Measurements from ENCODE around the gene GNGT2.

Gene GNGT2

GRCh38 chr17:49216482-49216881, 6.1 kb upstream of the GNGT2 start:
- no peaks in the 10 kb centered on the region for H3K4me1 ChIP-seq (ENCODE audit: insufficient read depth, insufficient read length)
- H3K36me3 ChIP-seq (ENCODE audit: insufficient read depth, insufficient read length, low read length), result peaks cover 34% of the 10 kb centered on the region
- no peaks in the 10 kb centered on the region for H3K27me3 ChIP-seq (ENCODE audit: insufficient read depth, insufficient read length)
- H3K9me3 ChIP-seq (ENCODE audit: insufficient read depth, low read length), result no peaks in the 10 kb centered on the region
- DNase-seq (ENCODE audit: low read depth, low spot score), result no peak
- H3K9ac ChIP-seq (ENCODE audit: insufficient read length, low read depth), result no peak overlapping the region
- H3K4me3 ChIP-seq (ENCODE audit: insufficient read length, low read depth), result no peak overlapping the region
- TF ChIP-seq SUZ12 (IDR thresholded peaks at IDR 0.05; ENCODE audit: extremely low read depth, insufficient read depth, insufficient read length) (no peak), ZNF274 (IDR thresholded peaks at IDR 0.05; ENCODE audit: low read depth, low read length) (no peak), YY1 (IDR thresholded peaks at IDR 0.05; ENCODE audit: insufficient read depth, insufficient read length) (no peak)

- no peak overlapping the region for H3K4me3 ChIP-seq (ENCODE audit: insufficient read length, low read depth)
- no peaks in the 10 kb centered on the region for H3K9me3 ChIP-seq (ENCODE audit: insufficient read depth, low read length)
- no peaks in the 10 kb centered on the region for H3K27me3 ChIP-seq (ENCODE audit: insufficient read depth, insufficient read length)
- TF ChIP-seq SUZ12 (IDR thresholded peaks at IDR 0.05; ENCODE audit: extremely low read depth, insufficient read depth, insufficient read length), result no peak
- no peak for TF ChIP-seq ZNF274 (IDR thresholded peaks at IDR 0.05; ENCODE audit: low read depth, low read length)
- no peak for TF ChIP-seq YY1 (IDR thresholded peaks at IDR 0.05; ENCODE audit: insufficient read depth, insufficient read length)
- DNase-seq (ENCODE audit: low read depth, low spot score), result no peak
- H3K9ac ChIP-seq (ENCODE audit: insufficient read length, low read depth), result no peak overlapping the region
- H3K36me3 ChIP-seq (ENCODE audit: insufficient read depth, insufficient read length, low read length), result peaks cover 28% of the 10 kb centered on the region
- H3K4me1 ChIP-seq (ENCODE audit: insufficient read depth, insufficient read length), result no peaks in the 10 kb centered on the region
These were observed 4.4 kb upstream of the GNGT2 start for GRCh38 chr17:49214676-49215360.

- TF ChIP-seq SUZ12 (IDR thresholded peaks at IDR 0.05; ENCODE audit: extremely low read depth, insufficient read depth, insufficient read length) (no peak), YY1 (IDR thresholded peaks at IDR 0.05; ENCODE audit: insufficient read depth, insufficient read length) (no peak), ZNF274 (IDR thresholded peaks at IDR 0.05; ENCODE audit: low read depth, low read length) (no peak)
- no peaks in the 10 kb centered on the region for H3K9me3 ChIP-seq (ENCODE audit: insufficient read depth, low read length)
- H3K4me3 ChIP-seq (ENCODE audit: insufficient read length, low read depth), result no peak overlapping the region
- no peak overlapping the region for H3K9ac ChIP-seq (ENCODE audit: insufficient read length, low read depth)
- H3K36me3 ChIP-seq (ENCODE audit: insufficient read depth, insufficient read length, low read length), result peaks cover 20% of the 10 kb centered on the region
- no peaks in the 10 kb centered on the region for H3K4me1 ChIP-seq (ENCODE audit: insufficient read depth, insufficient read length)
- no peak for DNase-seq (ENCODE audit: low read depth, low spot score)
- no peaks in the 10 kb centered on the region for H3K27me3 ChIP-seq (ENCODE audit: insufficient read depth, insufficient read length)
These were observed 3.5 kb upstream of the GNGT2 start for GRCh38 chr17:49213847-49214246.

- Histone ChIP-seq H3K36me3 (ENCODE audit: insufficient read depth, insufficient read length, low read length) (peaks cover 18% of the 10 kb centered on the region), H3K27me3 (ENCODE audit: insufficient read depth, insufficient read length) (no peaks in the 10 kb centered on the region), H3K4me3 (ENCODE audit: insufficient read length, low read depth) (no peak overlapping the region), H3K9me3 (ENCODE audit: insufficient read depth, low read length) (no peaks in the 10 kb centered on the region), H3K4me1 (ENCODE audit: insufficient read depth, insufficient read length) (no peaks in the 10 kb centered on the region), H3K9ac (ENCODE audit: insufficient read length, low read depth) (no peak overlapping the region)
- no peak for DNase-seq (ENCODE audit: low read depth, low spot score)
- no peak for TF ChIP-seq YY1 (IDR thresholded peaks at IDR 0.05; ENCODE audit: insufficient read depth, insufficient read length)
- no peak for TF ChIP-seq ZNF274 (IDR thresholded peaks at IDR 0.05; ENCODE audit: low read depth, low read length)
- TF ChIP-seq SUZ12 (IDR thresholded peaks at IDR 0.05; ENCODE audit: extremely low read depth, insufficient read depth, insufficient read length), result no peak
These were observed 3.0 kb upstream of the GNGT2 start for GRCh38 chr17:49213399-49213798.

- Histone ChIP-seq H3K4me1 (ENCODE audit: insufficient read depth, insufficient read length) (no peaks in the 10 kb centered on the region), H3K27me3 (ENCODE audit: insufficient read depth, insufficient read length) (no peaks in the 10 kb centered on the region), H3K4me3 (ENCODE audit: insufficient read length, low read depth) (no peak overlapping the region), H3K9ac (ENCODE audit: insufficient read length, low read depth) (no peak overlapping the region), H3K9me3 (ENCODE audit: insufficient read depth, low read length) (no peaks in the 10 kb centered on the region), H3K36me3 (ENCODE audit: insufficient read depth, insufficient read length, low read length) (peaks cover 3% of the 10 kb centered on the region)
- DNase-seq (ENCODE audit: low read depth, low spot score), result no peak
- no peak for TF ChIP-seq YY1 (IDR thresholded peaks at IDR 0.05; ENCODE audit: insufficient read depth, insufficient read length)
- TF ChIP-seq SUZ12 (IDR thresholded peaks at IDR 0.05; ENCODE audit: extremely low read depth, insufficient read depth, insufficient read length), result no peak
- no peak for TF ChIP-seq ZNF274 (IDR thresholded peaks at IDR 0.05; ENCODE audit: low read depth, low read length)
These were observed 1.3 kb downstream of the GNGT2 start for GRCh38 chr17:49209061-49209571.

- H3K36me3 ChIP-seq (ENCODE audit: insufficient read depth, insufficient read length, low read length), result no peaks in the 10 kb centered on the region
- H3K9me3 ChIP-seq (ENCODE audit: insufficient read depth, low read length), result no peaks in the 10 kb centered on the region
- H3K27me3 ChIP-seq (ENCODE audit: insufficient read depth, insufficient read length), result no peaks in the 10 kb centered on the region
- DNase-seq (ENCODE audit: low read depth, low spot score), result no peak
- no peaks in the 10 kb centered on the region for H3K4me1 ChIP-seq (ENCODE audit: insufficient read depth, insufficient read length)
- TF ChIP-seq YY1 (IDR thresholded peaks at IDR 0.05; ENCODE audit: insufficient read depth, insufficient read length) (no peak), ZNF274 (IDR thresholded peaks at IDR 0.05; ENCODE audit: low read depth, low read length) (no peak), SUZ12 (IDR thresholded peaks at IDR 0.05; ENCODE audit: extremely low read depth, insufficient read depth, insufficient read length) (no peak)
- no peak overlapping the region for H3K9ac ChIP-seq (ENCODE audit: insufficient read length, low read depth)
- H3K4me3 ChIP-seq (ENCODE audit: insufficient read length, low read depth), result no peak overlapping the region
These were observed 5.9 kb downstream of the GNGT2 start for GRCh38 chr17:49204516-49204915.

- no peaks in the 10 kb centered on the region for H3K36me3 ChIP-seq (ENCODE audit: insufficient read depth, insufficient read length, low read length)
- H3K9ac ChIP-seq (ENCODE audit: insufficient read length, low read depth), result no peak overlapping the region
- H3K9me3 ChIP-seq (ENCODE audit: insufficient read depth, low read length), result no peaks in the 10 kb centered on the region
- no peak for DNase-seq (ENCODE audit: low read depth, low spot score)
- no peaks in the 10 kb centered on the region for H3K4me1 ChIP-seq (ENCODE audit: insufficient read depth, insufficient read length)
- H3K4me3 ChIP-seq (ENCODE audit: insufficient read length, low read depth), result no peak overlapping the region
- TF ChIP-seq ZNF274 (IDR thresholded peaks at IDR 0.05; ENCODE audit: low read depth, low read length), result no peak
- no peak for TF ChIP-seq SUZ12 (IDR thresholded peaks at IDR 0.05; ENCODE audit: extremely low read depth, insufficient read depth, insufficient read length)
- H3K27me3 ChIP-seq (ENCODE audit: insufficient read depth, insufficient read length), result no peaks in the 10 kb centered on the region
These were observed 6.6 kb downstream of the GNGT2 start for GRCh38 chr17:49203796-49204195.

Data from NT2/D1 (cell line).